ENCODE results near the gene TNNI3. TPM values are rescaled to one million over a fixed set of nuclear protein-coding genes. Genes with fewer than 3 reads are reported as not detected.

TNNI3 gene
- total RNA-seq, 1 donor from 2014 or later = 5.4 TPM

- TF ChIP-seq, protein P1, sequence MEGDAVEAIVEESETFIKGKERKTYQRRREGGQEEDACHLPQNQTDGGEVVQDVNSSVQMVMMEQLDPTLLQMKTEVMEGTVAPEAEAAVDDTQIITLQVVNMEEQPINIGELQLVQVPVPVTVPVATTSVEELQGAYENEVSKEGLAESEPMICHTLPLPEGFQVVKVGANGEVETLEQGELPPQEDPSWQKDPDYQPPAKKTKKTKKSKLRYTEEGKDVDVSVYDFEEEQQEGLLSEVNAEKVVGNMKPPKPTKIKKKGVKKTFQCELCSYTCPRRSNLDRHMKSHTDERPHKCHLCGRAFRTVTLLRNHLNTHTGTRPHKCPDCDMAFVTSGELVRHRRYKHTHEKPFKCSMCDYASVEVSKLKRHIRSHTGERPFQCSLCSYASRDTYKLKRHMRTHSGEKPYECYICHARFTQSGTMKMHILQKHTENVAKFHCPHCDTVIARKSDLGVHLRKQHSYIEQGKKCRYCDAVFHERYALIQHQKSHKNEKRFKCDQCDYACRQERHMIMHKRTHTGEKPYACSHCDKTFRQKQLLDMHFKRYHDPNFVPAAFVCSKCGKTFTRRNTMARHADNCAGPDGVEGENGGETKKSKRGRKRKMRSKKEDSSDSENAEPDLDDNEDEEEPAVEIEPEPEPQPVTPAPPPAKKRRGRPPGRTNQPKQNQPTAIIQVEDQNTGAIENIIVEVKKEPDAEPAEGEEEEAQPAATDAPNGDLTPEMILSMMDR (conservative IDR thresholded peaks at IDR 0.05) = no peak
- H3K4me3 Mint-ChIP-seq = no peak overlapping the region
- peaks cover 31% of the 10 kb centered on the region for H3K27me3 Mint-ChIP-seq (ENCODE audit: low read depth)
- DNase-seq (ENCODE audit: low read depth, low spot score) = no peak
- H3K9me3 Mint-ChIP-seq = no peaks in the 10 kb centered on the region
- no peaks in the 10 kb centered on the region for H3K4me1 Mint-ChIP-seq
- H3K36me3 Mint-ChIP-seq (ENCODE audit: low read depth) = no peaks in the 10 kb centered on the region
- no peak overlapping the region for H3K27ac Mint-ChIP-seq (ENCODE audit: unreplicated experiment)
Observed at GRCh38 chr19:55197528-55197927, 40.0 kb upstream of the TNNI3 start.

- no peaks in the 10 kb centered on the region for H3K36me3 Mint-ChIP-seq (ENCODE audit: low read depth)
- no peak overlapping the region for H3K27ac Mint-ChIP-seq (ENCODE audit: unreplicated experiment)
- DNase-seq (ENCODE audit: low read depth, low spot score) = no peak
- H3K4me3 Mint-ChIP-seq = no peak overlapping the region
- no peaks in the 10 kb centered on the region for H3K4me1 Mint-ChIP-seq
- TF ChIP-seq, protein P1 (conservative IDR thresholded peaks at IDR 0.05) = no peak
- peaks cover 33% of the 10 kb centered on the region for H3K27me3 Mint-ChIP-seq (ENCODE audit: low read depth)
- no peaks in the 10 kb centered on the region for H3K9me3 Mint-ChIP-seq
Observed at GRCh38 chr19:55196803-55197202, 39.3 kb upstream of the TNNI3 start.

GRCh38 chr19:55193481-55193880 is 35.9 kb upstream of the TNNI3 start:
- peaks cover 33% of the 10 kb centered on the region for H3K27me3 Mint-ChIP-seq (ENCODE audit: low read depth)

DNA sequence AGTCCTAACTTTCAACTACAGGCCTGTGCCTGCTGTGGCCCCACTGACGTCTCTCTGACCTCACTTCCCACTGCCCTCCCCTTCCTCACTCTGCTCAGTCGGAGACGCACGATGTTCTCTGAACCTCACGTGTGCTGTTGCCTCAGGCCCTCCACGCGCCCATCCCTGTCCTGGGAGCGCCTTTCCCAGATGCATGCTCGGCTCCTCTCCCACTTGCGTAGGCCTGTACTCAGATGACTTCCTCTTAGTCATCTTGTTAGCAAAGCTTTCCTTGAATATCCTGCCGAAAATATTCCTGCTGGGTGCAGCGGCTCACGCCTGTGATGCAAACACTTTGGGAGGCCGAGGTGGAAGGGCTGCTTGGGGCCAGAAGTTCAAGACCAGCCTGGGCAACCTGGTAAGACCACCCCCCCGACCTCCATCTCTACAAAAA is 31.9 kb upstream of the TNNI3 start:
- peaks cover 52% of the 10 kb centered on the region for H3K27me3 Mint-ChIP-seq (ENCODE audit: low read depth)
- no peak for DNase-seq (ENCODE audit: low read depth, low spot score)
- no peaks in the 10 kb centered on the region for H3K4me1 Mint-ChIP-seq
- no peak overlapping the region for H3K4me3 Mint-ChIP-seq
- TF ChIP-seq, protein P1 (conservative IDR thresholded peaks at IDR 0.05) = no peak
- no peaks in the 10 kb centered on the region for H3K36me3 Mint-ChIP-seq (ENCODE audit: low read depth)
- no peak overlapping the region for H3K27ac Mint-ChIP-seq (ENCODE audit: unreplicated experiment)
- H3K9me3 Mint-ChIP-seq = no peaks in the 10 kb centered on the region

More at GRCh38 chr19:55193481-55193880, 35.9 kb upstream of the TNNI3 start:
- no peak for DNase-seq (ENCODE audit: low read depth, low spot score)
- TF ChIP-seq, protein P1 (conservative IDR thresholded peaks at IDR 0.05) = no peak
- Mint-ChIP-seq H3K27ac (ENCODE audit: unreplicated experiment) (no peak overlapping the region), H3K4me1 (no peaks in the 10 kb centered on the region), H3K9me3 (no peaks in the 10 kb centered on the region), H3K36me3 (ENCODE audit: low read depth) (no peaks in the 10 kb centered on the region), H3K4me3 (no peak overlapping the region)

- H3K9me3 Mint-ChIP-seq = no peaks in the 10 kb centered on the region
- DNase-seq (ENCODE audit: low read depth, low spot score) = no peak
- no peak overlapping the region for H3K4me3 Mint-ChIP-seq
- H3K27me3 Mint-ChIP-seq (ENCODE audit: low read depth) = peaks cover 53% of the 10 kb centered on the region
- TF ChIP-seq, protein P1 (conservative IDR thresholded peaks at IDR 0.05) = no peak
- H3K4me1 Mint-ChIP-seq = no peaks in the 10 kb centered on the region
- H3K36me3 Mint-ChIP-seq (ENCODE audit: low read depth) = no peaks in the 10 kb centered on the region
- no peak overlapping the region for H3K27ac Mint-ChIP-seq (ENCODE audit: unreplicated experiment)
Observed at GRCh38 chr19:55188625-55189024, 31.1 kb upstream of the TNNI3 start.

- no peak overlapping the region for H3K27ac Mint-ChIP-seq (ENCODE audit: unreplicated experiment)
- no peaks in the 10 kb centered on the region for H3K9me3 Mint-ChIP-seq
- H3K4me3 Mint-ChIP-seq = no peak overlapping the region
- no peaks in the 10 kb centered on the region for H3K4me1 Mint-ChIP-seq
- no peak for DNase-seq (ENCODE audit: low read depth, low spot score)
- peaks cover 58% of the 10 kb centered on the region for H3K27me3 Mint-ChIP-seq (ENCODE audit: low read depth)
- H3K36me3 Mint-ChIP-seq (ENCODE audit: low read depth) = no peaks in the 10 kb centered on the region
- TF ChIP-seq, protein P1 (conservative IDR thresholded peaks at IDR 0.05) = no peak
Observed at GRCh38 chr19:55186080-55186479, 28.5 kb upstream of the TNNI3 start.
